Activated CD8-positive, alpha-beta memory T cell treated with anti-CD3 and anti-CD28 coated beads, Interleukin-2, amount 50 U/mL, for 48 hours (primary cell): ENCODE data around the gene KCNMA1.

ENCODE experiments used
- DNase-seq: peaks from one replicate; pipeline ENCODE4 v3.0.0-alpha.2; 2020

KCNMA1 gene

DNA sequence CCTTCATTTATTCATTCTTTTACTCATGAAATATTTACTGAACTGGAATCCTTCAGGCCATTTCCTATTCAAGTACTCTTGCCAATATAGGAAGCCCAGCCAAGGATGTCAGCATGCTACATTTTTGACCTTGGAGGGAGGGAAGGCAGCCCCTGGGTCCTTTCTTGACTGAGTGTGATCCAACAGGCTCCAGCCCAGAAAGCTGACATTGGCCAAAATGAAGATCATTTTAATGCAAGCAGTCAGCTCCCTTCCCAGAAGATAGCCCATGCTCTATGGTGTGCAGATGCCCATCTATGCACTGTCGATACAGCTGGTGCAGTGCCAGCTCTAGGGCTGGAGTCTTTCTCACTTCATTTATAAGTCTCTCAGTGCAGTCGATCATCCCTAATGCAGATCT is 646.0 kb downstream of the KCNMA1 start:
- no peak for DNase-seq

DNA sequence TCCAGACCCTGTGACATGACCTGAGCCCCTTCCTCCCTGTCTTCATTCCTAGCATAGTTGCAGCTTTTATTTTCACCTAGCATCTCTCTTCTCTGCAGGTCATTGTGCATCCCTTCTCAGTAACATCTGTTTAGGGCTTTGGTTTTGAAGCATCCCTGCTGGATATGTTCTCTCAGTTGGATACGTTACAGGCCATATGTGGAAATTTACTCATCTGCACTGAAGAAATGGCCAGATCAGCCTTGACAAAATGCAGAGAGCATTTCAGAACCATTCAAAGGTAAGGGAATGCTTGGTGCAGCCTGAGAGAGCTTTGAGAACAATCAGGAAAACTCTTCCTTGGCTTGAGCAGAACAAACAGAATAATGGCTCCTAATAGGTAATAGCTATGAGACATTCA is 647.0 kb downstream of the KCNMA1 start:
- no peak for DNase-seq

DNA sequence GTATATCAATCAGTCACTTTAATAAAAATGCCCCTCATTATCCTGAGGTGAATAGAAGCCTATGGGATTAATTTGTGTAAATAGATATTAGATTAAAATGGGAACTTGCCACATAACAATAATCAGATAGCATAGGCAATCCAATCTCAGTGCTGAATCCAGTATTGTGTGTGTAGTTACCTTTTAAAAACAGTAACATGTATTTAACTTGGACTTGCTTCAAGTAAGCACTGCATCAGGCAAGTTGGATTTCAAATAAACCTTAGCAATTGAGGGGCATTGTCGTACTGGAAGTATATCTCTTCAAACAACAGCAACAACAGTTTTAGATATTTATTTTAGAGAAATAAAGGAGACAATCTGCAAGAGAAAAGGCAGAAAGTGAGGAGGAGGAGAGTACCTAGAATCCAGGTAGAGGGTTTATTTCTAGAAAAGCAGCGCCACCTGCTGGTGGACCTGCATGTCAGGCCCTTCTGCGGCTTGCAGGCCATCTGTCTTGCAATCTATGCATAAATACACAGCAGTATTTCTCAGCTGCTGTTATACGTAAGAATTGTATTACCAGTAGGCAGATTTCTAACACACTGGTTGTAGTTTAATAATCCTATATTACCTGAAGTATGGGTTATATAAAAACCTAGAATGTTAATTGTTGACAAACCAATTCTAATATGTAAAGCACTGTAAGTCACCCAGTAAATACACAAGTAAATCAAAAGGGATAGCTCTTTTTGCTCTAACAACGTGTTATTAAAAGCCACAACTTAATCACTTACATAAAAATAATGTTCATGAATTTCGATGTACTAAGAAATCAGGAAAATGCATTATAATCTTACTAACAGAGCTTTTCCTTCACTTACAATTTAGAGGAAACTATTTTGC is 652.8 kb downstream of the KCNMA1 start:
- peak; percentile 87 for DNase-seq

DNA sequence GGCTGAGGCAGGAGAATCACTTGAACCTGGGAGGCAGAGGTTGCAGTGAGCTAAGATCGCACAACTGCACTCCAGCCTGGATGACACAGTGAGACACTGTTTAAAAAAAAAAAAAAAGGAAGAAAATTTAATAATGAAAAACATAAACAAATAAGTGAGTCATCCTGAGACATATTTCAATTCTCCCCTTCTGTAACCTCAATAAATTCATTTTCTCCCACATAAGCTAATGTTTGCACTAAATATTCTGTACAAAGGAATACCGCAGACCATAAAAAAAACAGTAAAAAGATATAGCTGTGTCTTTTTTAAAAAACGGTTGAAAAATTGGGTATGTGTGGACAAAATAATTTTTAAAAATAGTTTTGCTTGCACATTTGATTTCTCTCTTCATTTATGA is 654.0 kb downstream of the KCNMA1 start:
- DNase-seq = no peak

DNA sequence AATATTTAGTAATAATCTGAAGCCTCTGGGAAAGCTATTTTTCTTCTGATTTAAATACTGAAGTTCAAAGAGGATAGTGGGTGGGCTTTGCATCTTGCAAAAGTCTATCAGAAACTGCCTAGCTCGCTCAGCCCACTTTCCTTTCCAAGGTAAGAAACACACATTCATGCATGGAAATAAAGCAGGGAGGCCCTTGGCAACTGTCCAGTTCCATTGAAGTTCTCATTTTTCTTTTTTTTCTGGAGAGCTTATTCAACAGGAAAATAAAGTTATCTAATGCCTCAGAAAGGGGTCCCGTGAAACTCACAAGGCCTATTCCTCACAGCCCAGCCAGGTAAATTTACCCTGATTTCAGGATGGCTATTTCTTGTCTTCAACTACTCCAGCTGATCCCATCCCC is 654.9 kb downstream of the KCNMA1 start:
- no peak for DNase-seq

DNA sequence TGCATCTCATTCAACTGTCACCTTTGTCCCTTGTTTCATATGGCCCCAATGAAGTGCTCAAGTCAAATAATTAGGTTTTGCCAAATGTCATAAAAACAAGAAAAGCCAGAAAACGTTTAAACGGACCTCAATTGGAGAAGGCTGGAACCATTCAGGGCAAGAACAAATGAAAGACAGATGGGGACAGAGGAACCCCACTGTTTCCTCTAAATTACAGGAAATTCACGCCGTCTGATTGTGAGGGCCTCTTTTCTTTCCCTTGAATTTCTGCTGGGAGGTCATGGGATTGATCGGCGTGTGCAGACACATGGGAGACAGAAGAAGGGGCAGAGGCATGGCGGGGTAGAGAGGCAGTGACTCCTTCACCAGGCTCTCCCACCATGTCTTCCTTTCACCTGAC is 656.4 kb downstream of the KCNMA1 start:
- no peak for DNase-seq

DNA sequence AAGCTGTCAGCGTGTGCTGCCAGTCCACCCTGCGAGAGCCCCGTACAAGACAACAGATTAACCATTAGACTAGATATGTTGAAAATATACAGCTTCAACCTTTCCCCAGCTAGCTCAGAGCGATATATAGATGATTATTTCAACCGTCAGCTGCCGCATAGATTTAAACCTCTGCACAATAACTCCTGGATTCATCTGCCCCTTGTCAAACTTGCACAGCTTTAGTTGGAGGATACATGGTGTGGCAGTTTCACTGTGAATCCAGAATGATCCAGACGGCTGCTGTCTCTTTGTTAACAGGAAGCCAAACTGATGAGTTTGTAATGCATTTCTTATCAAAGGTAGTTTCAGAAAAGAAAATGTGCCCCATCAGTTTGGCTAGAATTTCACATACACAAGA is 659.7 kb downstream of the KCNMA1 start:
- DNase-seq = no peak

DNA sequence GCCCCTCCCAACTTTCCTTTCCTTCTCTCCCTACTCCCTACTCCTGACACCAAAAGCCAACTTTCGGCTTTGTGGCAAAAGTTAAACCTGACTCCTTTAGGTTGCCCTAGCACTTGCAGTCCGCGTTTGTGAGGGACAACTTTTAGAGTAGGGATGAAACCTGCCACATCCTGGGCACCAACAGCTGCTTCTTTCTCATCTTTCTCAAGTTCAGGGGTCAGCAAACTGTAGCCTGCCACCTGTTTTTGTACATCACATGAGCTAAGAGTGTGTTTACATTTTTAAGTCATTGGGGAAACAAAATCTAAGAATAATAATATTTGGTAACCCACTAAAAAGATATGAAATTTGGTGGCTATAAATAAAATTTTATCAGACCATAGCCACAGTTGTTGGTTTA is 660.6 kb downstream of the KCNMA1 start:
- DNase-seq = no peak

DNA sequence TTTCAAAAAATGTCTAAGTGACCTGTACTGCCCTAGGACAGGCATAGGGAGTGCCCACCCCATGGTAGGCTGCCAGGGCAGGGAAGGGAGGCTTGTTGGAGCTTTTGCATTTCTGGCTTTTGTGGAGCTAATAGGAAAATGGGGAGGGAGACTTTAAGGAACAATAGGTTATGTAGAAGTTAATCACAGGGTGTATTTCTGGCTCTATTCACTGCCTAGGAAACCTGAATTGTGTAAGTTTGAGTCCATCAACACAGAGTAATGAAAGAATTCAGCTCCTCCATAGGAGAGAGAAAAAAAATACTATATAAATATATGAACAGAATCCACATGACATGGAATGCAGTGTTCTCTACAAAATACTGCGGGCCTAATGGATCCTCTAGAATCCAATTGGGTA is 661.5 kb downstream of the KCNMA1 start:
- DNase-seq = no peak

DNA sequence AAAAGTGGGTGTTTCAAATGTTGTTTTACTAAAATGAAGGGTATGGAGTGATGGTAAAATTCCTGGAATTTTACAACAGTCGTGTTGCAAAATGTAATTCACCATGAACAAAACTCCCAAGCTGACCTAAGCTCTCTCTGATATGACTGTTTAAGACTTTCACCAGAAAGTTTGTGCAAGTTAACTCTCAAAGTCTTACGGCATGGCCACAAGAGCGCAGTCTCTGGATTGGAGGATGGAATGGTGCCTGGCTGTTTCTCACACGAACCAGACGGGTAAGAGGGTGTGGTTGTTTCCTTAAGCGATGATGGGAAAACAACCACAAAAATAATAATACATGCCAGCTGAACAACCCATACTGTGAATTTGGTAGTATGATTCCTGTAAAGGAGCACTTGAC is 662.5 kb downstream of the KCNMA1 start:
- no peak for DNase-seq

DNA sequence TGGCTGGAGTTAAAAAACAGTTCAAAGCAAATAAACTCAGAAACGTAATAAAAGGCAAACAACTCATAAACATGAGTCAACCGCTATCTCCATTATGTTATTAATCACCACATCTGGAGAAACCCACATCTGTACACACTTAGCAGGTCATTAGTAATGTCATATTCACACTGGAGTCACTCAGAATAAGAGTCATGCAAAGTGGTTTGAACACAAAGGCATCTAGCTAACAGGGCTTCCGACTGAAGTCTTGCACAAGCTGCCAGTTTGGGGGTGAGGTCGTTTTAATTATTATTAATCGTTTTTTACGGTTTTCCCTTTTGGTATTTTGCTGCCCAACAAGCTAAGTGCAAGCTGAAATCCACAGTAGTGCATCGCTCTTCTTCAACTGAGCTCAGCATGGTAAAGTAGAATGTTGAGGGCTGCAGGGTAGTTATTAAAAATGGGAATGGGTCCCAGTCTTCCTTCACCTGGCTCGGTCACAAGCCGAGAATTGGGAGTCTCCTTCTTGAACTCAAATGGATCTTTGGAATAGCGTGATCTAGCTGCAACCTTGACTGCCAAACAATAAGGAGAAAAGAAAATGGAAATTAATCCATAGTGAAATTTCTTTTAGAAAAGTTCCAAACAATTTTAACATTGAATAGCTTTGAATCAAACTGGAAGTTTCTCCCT is 663.5 kb downstream of the KCNMA1 start:
- DNase-seq = no peak

DNA sequence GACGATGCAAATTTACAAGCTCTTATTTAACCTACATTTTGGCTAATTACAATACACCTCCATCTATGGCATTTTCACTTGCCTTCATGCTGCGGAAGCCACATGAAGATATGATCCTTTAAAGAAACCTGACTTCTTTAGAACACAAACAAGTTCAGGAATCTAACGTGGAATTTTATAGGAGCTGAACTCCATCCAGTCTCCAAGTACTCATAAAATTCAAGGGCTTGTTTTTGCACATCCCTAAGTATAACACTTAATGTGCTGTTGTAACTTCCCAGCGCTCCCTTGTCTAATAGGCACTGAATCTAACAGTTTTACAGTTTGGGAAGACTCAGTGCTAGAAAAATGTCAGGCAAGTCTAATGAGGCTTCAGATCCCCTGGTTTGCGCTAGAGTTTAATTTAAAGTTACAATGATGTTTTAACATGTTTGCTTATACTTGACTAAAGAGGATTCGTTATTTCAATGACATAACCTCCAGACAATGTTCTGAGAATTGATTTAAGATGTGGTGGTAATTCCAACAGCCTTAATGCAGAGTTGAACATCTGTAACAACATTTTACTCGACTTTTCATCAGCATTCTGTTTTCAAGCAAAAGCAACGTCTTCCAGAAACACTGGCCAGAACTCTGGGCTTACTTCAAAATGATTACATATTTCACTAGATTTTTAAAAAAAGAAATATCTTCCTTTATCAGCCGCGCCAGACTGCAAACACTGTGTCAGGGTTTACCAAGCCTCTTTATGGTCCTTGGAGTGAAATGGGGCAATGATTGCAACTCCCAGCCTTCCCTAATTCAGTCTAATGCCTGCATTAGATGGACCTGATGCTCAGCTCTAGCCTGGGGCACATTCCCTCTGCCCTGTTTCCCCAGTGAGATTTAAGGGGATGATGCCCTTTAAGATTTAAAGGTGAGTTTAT is 664.3 kb downstream of the KCNMA1 start:
- no peak for DNase-seq

DNA sequence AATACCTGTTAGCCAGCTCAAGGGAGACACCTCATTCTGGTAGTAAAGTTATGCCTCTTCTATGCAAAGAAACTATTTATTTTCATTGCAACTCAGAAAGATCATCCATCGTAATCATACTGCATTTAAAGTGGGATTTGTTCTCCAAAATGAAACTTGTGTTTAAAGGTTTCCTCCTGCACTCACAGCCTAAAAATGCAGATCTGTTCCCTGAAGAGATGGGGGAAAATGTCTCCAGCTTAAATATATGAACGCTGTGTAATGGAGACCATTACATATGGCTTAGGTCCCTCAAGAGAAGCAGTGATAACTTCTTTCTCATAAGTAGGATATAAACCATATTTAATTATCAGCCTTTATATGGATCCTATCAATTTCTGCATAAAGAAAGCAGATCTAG is 665.1 kb downstream of the KCNMA1 start:
- no peak for DNase-seq

DNA sequence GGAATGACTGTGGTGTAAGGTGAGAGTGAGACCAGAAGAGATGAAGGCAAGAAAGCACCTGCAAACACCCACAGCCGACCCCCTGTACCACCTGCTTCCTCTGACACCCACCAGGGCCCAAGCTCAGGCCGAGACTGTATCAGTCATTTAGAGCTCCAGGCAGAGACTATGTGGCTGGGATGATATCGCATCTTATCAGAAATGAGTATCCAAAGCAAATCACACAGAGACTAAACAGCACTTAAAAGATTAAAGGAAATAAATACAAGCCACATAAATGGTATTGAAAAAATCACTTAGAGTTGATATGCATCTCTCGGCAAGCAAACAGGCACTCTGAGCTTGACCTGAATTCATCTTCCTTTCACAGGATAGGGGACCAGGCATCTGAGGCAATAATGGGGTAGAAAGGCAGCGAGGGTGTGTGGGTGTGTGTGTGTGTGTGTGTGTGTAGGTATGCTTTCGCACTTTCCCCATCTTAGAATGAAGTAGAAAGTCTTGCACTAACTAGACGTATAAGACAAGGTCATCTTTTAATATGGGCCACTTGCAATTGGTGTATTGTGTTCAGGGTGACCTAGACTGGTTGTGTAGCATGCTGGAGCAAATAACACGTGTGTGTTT is 665.9 kb downstream of the KCNMA1 start:
- DNase-seq = no peak

DNA sequence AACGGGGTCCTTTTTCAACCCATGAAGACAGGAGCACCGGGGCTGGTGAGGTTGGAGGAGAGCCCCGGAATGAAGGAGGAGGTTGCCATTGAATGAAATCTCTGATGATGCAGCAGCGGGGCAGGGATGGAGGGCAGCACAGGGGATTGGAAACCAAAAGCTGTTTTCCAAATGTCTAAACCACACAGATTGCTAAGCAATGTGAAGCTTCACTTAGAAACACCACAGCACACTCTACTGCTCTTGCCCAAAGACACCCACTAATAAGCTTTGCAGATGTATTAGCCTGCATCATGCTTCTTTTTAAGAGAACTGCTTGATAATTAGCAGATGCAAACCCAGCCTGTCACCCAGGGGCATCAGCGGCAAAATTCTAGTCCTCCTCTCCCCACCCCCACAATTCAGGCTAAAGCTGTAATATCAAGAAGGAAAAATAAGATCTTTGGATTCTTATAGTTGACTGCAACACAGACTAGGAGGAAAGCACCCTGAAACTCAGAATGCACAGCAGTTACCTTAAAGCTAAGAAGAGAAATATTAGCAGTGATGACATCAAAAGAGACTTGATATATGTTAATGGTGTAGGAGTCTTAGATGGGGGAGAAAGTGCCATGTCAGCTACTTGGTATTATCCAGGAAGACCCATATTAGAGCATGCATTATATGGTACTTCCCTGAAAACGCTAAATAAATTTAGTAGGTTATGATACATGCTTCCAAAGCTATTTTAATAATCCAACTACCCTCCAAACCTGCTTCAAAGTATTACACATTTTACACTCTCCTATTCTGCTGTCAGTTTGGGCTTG is 666.7 kb downstream of the KCNMA1 start:
- no peak for DNase-seq

DNA sequence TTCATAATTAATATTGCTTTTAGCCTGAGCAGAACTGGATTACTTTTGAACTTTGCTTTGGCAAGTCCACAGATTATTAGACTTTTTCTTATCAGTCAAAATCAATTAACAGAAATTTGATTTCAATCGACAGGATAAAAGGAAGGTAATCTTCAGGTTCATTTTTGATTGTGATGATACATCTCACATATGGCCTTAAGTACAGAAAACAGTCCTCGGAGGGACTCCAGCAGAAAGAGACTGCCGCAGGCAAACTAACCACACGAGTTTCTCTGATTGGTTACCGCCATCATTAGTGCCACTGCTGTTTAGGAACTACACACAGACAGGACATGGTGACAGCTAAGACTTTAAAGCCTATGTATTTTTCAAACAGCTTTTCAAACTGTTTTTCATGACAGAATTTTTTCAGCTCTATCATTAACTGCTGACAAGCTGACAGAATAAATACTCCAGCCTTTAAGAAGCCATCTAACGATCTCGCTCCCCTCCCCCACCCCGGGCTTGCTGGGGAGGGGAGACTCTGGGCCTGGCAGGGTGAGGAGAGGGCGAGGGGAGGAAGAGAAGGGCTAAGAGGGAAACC is 668.2 kb downstream of the KCNMA1 start:
- no peak for DNase-seq

DNA sequence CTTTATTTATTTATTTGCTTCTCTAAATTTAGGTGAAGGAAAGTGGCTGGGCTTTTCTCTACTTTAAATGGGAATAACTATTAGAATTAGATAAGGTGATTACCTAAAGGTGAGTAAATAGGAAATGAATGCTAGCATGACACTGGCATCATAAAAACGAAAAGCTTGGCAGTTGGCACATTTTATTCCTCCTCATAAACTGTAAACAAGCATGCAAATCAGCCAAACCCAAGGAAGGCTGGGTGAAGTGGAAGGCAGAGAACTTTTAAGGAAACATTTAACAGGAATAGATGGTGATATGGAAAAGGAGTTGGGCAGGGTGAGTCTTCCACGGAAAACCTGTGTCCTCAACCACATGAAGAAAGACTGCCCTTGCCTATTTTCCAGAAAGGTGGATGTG is 669.1 kb downstream of the KCNMA1 start:
- no peak for DNase-seq

DNA sequence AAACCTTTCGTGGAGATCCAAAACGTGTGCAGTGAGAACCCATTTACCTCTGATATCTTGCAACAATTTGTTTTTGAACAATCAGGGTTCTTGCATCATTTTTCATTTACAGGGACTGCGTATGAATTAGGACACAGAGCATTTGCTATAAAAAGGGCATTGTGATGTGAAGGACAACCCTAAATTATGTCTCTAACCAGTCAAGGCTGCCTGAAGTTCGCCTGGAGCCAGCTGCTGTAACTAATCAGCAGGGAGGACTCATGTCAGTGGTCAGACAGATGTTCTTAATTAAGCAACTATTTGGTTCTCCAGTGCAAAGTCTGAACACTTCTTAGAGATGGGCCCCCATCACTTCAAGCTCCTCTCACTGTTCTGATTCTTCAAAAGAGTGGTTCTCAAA is 674.8 kb downstream of the KCNMA1 start:
- no peak for DNase-seq

DNA sequence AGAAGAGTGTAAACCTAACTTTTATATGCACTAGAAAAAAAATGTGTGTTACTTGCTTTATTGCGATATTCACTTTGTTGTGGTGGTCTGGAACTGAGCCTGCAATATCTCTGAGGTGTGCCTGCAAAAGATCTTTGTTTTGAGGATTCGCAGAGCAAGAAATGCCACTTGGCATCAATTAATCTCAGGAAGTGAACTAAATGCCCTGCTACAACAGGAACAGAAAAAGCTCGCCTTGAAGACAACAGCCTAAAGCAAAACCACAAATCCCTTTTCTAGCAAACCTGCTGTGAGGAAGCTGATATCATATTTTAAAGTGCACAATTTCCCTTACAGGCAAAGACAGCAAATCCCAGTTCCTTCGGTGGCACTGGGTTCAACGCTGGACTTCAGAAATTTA is 675.8 kb downstream of the KCNMA1 start:
- DNase-seq = no peak

DNA sequence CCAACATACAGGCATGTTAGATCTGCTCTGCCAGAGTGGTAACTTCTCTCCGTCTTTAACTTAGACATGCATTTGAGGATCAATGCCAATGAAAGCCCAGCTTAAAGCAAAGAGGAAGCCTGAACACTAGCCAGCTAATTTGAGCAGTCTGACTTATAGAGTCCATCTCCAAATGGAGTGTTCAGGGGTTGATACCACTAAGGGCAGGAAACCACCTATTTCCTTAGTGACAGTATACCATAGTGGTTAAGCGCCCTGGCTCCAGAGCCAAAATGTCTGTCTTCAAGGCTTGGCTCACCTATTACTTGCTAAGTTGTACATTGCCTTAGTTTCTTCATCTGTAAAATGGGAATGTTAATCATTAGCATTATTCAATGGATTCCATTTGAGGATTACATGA is 678.5 kb downstream of the KCNMA1 start:
- DNase-seq = no peak

DNA sequence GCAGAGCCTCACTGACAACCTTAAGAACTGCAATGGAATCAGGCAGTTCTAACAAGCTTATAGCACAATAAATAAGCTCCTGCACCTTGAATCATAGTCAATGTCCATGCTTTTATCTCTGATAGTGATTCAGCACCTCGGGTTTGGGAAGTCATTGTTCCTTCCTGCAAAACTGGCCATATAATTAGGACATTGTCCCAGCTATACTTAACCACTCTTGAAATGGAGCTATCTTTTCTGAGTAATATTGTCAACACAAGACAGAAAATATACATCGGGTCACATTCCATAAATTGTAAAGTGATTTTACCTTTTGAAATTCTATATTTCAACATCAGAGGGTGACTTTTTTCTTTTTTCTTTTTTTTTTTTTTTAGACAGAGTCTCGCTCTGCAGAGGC is 682.8 kb downstream of the KCNMA1 start:
- DNase-seq = no peak

DNA sequence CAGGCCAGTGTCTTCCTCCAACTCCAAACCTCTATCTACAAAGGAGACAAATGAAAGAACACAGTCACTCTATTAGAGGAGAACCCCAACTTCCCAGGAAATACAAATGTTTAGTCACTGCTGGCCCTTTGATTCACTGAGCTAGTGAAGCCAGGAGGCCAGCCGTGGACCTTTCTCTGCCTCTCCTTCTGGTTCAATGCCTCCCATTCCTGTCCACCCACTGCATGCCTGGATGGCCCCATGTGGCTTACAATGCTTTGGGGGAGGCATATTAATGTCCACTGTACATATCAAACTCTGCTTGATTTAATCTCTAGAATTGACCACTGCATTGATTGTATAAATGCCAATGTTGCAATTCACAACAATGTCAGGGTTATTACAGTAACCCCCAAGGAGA is 687.3 kb downstream of the KCNMA1 start:
- no peak for DNase-seq
